Stomach (tissue), 9 donors: ENCODE results near the gene TPST1. TPM values are rescaled to one million over a fixed set of nuclear protein-coding genes. Genes with fewer than 3 reads are reported as not detected.
"Not testable (repeated sequence)": the region's sequence is repeated elsewhere in the genome, so short reads cannot be mapped to it uniquely, and the experiment has no call there.

Experiments used
- DNase-seq, 2 donors: peaks; one replicate each; pipeline versions ENCODE4 v3.0.0 to v3.0.0-alpha.2; 2013 to 2019
- H3K27ac ChIP-seq, 5 donors: fragments of 200-600 bp in 4 of 5; sonication (generic) in 4 of 5; one replicate each; pipeline ENCODE4 v1.5.1; 2013 to 2019; ENCODE audit warnings: mild to moderate bottlenecking in 1 of 5, moderate library complexity in 1 of 5
- H3K27me3 ChIP-seq, 3 donors: fragments of 200-600 bp; sonication (generic); one replicate each; pipeline ENCODE4 v1.5.1; 2017 to 2019; ENCODE audit warnings: mixed run types in 1 of 3
- H3K36me3 ChIP-seq, 4 donors: fragments of 200-600 bp; sonication (generic); 1 replicate in 3 of 4; 2 replicates in 1 of 4; pipeline ENCODE4 v1.5.1; 2016 to 2019
- H3K4me1 ChIP-seq, 4 donors: fragments of 200-600 bp; sonication (generic); one replicate each; pipeline ENCODE4 v1.5.1; 2016 to 2019
- H3K4me3 ChIP-seq, 4 donors: fragments of 200-600 bp; sonication (generic) in 3 of 4; one replicate each; pipeline ENCODE4 v1.5.1; 2016 to 2019; ENCODE audit warnings: mild to moderate bottlenecking in 1 of 4
- H3K9me3 ChIP-seq, 4 donors: fragments of 200-600 bp; sonication (generic); one replicate each; pipeline ENCODE4 v1.5.1; 2016 to 2019
- EP300 ChIP-seq: sonication (generic); formaldehyde crosslinking; IDR thresholded peaks from one replicate; pipeline ENCODE4 v1.6.1; 2017; ENCODE audit warnings: antibody characterized with exemption
- POLR2A ChIP-seq, 4 donors: fragments of 450-650 bp; IDR thresholded peaks; one replicate each; pipeline ENCODE4 v1.6.1; 2016; ENCODE audit warnings: antibody characterized with exemption in 4 of 4, control low read depth in 2 of 4, mild to moderate bottlenecking in 1 of 4, moderate library complexity in 1 of 4
- POLR2AphosphoS5 ChIP-seq, 3 donors: sonication (generic); formaldehyde crosslinking; IDR thresholded peaks; one replicate each; pipeline ENCODE4 v1.6.1; 2016; ENCODE audit warnings: antibody characterized with exemption in 3 of 3
- WGBS, 5 donors: extraction: QIAGEN DNeasy Blood & Tissue Kit in 3 of 5; methylation state at CpG; one replicate each; pipeline versions ENCODE4 v1.1.5 to v1.1.7; 2013 to 2018; 5-methylcytosine and 5-hydroxymethylcytosine counted together
- intact Hi-C: fragments of 100-400 bp; cut with DNase I; formaldehyde crosslinking; loops from one replicate; pipeline ENCODE4 v1.15.1; 2023; ENCODE audit warnings: low total_unique reads
- polyA plus RNA-seq, 3 donors: library from polyadenylated mRNA; stranded (reverse); fragments of 200-250 nt; gene quantifications; one replicate each; pipeline ENCODE4 v1.2.3, GENCODE V29; 2013
- total RNA-seq, 5 donors: library from RNA; depleted of rRNA; stranded (reverse); fragments of >200 nt; gene quantifications; one replicate each; pipeline versions ENCODE4 v1.1.0 to v1.2.3, GENCODE V29; 2014 to 2016
- TF ChIP-seq, protein P1 (sequence below), 7 experiments: fragments of 450-650 bp in 4 of 7; fragments of 200-600 bp in 3 of 7; sonication (generic) in 3 of 7; IDR thresholded peaks; one replicate each; pipeline ENCODE4 v1.5.1; 2016 to 2019; ENCODE audit warnings: antibody characterized with exemption in 7 of 7, control low read depth in 2 of 7, mild to moderate bottlenecking in 1 of 7
- donor health status: healthy with polysubstance abuse.
- donor health status: Bipolar disorder and iron deficiency.
- donor health status: healthy.

The TPST1 gene
- total and polyA plus RNA-seq, 8 donors = 0.58 to 78.8 (median 8.7) TPM

GRCh38 chr7:66319407-66319979, 114.4 kb downstream of the TPST1 start:
- Histone ChIP-seq H3K36me3 (no peaks in the 10 kb centered on the region), H3K9me3 (peaks cover 0 to 4% (median 0%) of the 10 kb centered on the region in 4 donors), H3K4me3 (no peak overlapping the region), H3K27me3 (no peaks in the 10 kb centered on the region), H3K4me1 (peaks cover 0 to 7% (median 0%) of the 10 kb centered on the region in 4 donors), H3K27ac (no peak overlapping the region)
- intact Hi-C loops = no loop called here
- DNase-seq = no peak
- no peak for TF ChIP-seq EP300
- no peak for TF ChIP-seq POLR2A (IDR thresholded peaks at IDR 0.05)
- no peak for TF ChIP-seq POLR2AphosphoS5 (IDR thresholded peaks at IDR 0.05)
- TF ChIP-seq, protein P1, sequence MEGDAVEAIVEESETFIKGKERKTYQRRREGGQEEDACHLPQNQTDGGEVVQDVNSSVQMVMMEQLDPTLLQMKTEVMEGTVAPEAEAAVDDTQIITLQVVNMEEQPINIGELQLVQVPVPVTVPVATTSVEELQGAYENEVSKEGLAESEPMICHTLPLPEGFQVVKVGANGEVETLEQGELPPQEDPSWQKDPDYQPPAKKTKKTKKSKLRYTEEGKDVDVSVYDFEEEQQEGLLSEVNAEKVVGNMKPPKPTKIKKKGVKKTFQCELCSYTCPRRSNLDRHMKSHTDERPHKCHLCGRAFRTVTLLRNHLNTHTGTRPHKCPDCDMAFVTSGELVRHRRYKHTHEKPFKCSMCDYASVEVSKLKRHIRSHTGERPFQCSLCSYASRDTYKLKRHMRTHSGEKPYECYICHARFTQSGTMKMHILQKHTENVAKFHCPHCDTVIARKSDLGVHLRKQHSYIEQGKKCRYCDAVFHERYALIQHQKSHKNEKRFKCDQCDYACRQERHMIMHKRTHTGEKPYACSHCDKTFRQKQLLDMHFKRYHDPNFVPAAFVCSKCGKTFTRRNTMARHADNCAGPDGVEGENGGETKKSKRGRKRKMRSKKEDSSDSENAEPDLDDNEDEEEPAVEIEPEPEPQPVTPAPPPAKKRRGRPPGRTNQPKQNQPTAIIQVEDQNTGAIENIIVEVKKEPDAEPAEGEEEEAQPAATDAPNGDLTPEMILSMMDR (IDR thresholded peaks at IDR 0.05) = no peak
- WGBS, 5 donors = 83 to 96% (median 88%) methylated on average over 1 of the region's 1 CpG

DNA sequence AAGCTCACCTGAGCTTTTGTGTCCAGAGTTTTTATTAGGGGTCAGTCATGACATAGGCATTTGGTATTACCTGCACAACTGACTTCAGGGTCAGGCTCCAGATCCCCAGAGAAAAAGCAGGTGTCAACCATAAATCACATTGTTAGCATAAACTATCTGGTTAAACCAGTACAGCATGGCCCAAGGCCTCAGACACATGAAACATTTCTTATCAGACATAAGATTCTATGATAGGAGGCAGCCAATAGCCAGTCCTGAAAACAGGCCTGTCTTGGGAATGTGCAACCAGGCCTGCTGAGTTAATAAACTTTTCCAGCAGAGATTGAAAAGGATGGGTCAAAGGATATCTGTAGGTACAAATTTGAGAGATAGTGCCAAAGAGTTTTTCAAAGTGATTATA, 116.1 kb downstream of the TPST1 start:
- Histone ChIP-seq H3K4me1 (peaks cover 0 to 8% (median 2%) of the 10 kb centered on the region in 4 donors), H3K36me3 (no peaks in the 10 kb centered on the region), H3K27ac (peak overlapping the region in 1 of 5 donors; percentile 59), H3K9me3 (peaks cover 0 to 4% (median 0%) of the 10 kb centered on the region in 4 donors), H3K4me3 (no peak overlapping the region), H3K27me3 (no peaks in the 10 kb centered on the region)
- TF ChIP-seq EP300 (no peak), POLR2AphosphoS5 (IDR thresholded peaks at IDR 0.05) (no peak), POLR2A (IDR thresholded peaks at IDR 0.05) (no peak)
- TF ChIP-seq, protein P1 (IDR thresholded peaks at IDR 0.05) = no peak
- intact Hi-C loops = no loop called here
- peak in 1 of 2 donors; percentile 38 for DNase-seq

GRCh38 chr7:66323114-66323796, 118.1 kb downstream of the TPST1 start:
- intact Hi-C loops = no loop called here
- no peak for DNase-seq
- WGBS, 5 donors = 82 to 92% (median 86%) methylated on average over 6 of the region's 6 CpGs

GRCh38 chr7:66324985-66325384, 119.9 kb downstream of the TPST1 start:
- H3K27me3 ChIP-seq, intact Hi-C loops, H3K36me3 ChIP-seq, DNase-seq, H3K9me3 ChIP-seq, H3K27ac ChIP-seq, H3K4me3 ChIP-seq: not testable (repeated sequence)
- 87 to 90% (median 88%) methylated on average over 6 of the region's 6 CpGs for WGBS, 5 donors
- H3K4me1 ChIP-seq = peaks cover 0 to 15% (median 10%) of the 10 kb centered on the region in 4 donors

More at GRCh38 chr7:66323114-66323796, 118.1 kb downstream of the TPST1 start:
- H3K36me3 ChIP-seq = no peaks in the 10 kb centered on the region
- no peak overlapping the region for H3K4me3 ChIP-seq
- H3K4me1 ChIP-seq = peaks cover 0 to 15% (median 10%) of the 10 kb centered on the region in 4 donors
- H3K27ac ChIP-seq = no peak overlapping the region
- peaks cover 0 to 4% (median 0%) of the 10 kb centered on the region in 4 donors for H3K9me3 ChIP-seq
- TF ChIP-seq POLR2AphosphoS5 (IDR thresholded peaks at IDR 0.05) (no peak), POLR2A (IDR thresholded peaks at IDR 0.05) (no peak), EP300 (no peak)
- TF ChIP-seq, protein P1 (IDR thresholded peaks at IDR 0.05) = no peak
- no peaks in the 10 kb centered on the region for H3K27me3 ChIP-seq
